ENCODE results near the gene ACSM6. TPM values are rescaled to one million over a fixed set of nuclear protein-coding genes. Genes with fewer than 3 reads are reported as not detected.
"Not testable (repeated sequence)": the region's sequence is repeated elsewhere in the genome, so short reads cannot be mapped to it uniquely, and the experiment has no call there.

ACSM6 gene
- total RNA-seq, 2 experiments from 2014 or later, result not detected

DNA sequence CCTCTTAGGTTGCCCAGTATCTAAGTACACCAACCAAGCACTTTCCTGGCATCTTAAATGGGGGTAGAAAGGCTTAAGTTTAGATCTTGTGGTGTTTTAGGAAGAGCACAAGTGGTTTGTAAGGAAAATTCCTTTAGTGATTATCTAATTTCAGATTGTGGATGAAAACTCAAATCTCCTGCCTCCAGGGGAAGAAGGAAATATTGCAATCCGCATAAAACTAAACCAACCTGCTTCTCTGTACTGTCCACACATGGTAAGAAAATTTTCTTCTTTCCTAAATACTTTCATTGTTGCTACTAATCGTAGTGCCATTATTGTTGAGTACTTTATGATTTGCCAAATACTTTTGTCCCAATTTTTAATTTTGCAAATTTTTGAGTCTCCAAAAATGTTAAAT is 31.1 kb downstream of the ACSM6 start:
- TF ChIP-seq EZH2phosphoT487 (IDR thresholded peaks at IDR 0.05; ENCODE audit: borderline replicate concordance, low read depth, low read length), result no peak
- no peak for TF ChIP-seq CTCF (conservative IDR thresholded peaks at IDR 0.05; ENCODE audit: low read length)
- Histone ChIP-seq H3K36me3 (ENCODE audit: insufficient read depth, low read length) (no peaks in the 10 kb centered on the region), H4K20me1 (ENCODE audit: insufficient read depth, low read length) (no peaks in the 10 kb centered on the region), H3K9me3 (ENCODE audit: low read length) (no peaks in the 10 kb centered on the region), H3K27ac (ENCODE audit: low read depth, low read length, poor library complexity, severe bottlenecking) (no peak overlapping the region), H2AFZ (ENCODE audit: low read length) (no peak overlapping the region), H3K9me2 (ENCODE audit: insufficient read depth, low read length) (no peaks in the 10 kb centered on the region), H3K79me2 (ENCODE audit: insufficient read depth, low read depth, low read length) (no peaks in the 10 kb centered on the region), H3K4me2 (ENCODE audit: low read length) (no peak overlapping the region), H3K4me1 (ENCODE audit: insufficient read depth, low read length, poor library complexity, severe bottlenecking) (no peaks in the 10 kb centered on the region), H3K4me3 (ENCODE audit: low read depth, low read length, poor library complexity, severe bottlenecking) (no peak overlapping the region)
- intact Hi-C loops (cut with micrococcal nuclease; ENCODE audit: unreplicated experiment), result no loop called here
- no TSS peak for BruUV-seq (replicated peaks)
- ChIA-PET POLR2A (no interaction called here), CTCF (ENCODE audit: unreplicated experiment) (no interaction called here)
- no peak for DNase-seq (ENCODE audit: low spot score)

GRCh38 chr10:95228934-95229723 is 35.1 kb downstream of the ACSM6 start:
- H3K36me3 ChIP-seq (ENCODE audit: insufficient read depth, low read length); H3K4me1 ChIP-seq (ENCODE audit: insufficient read depth, low read length, poor library complexity, severe bottlenecking); H3K4me2 ChIP-seq (ENCODE audit: low read length); CTCF ChIA-PET (ENCODE audit: unreplicated experiment); H2AFZ ChIP-seq (ENCODE audit: low read length); BruUV-seq (replicated peaks); H3K9me3 ChIP-seq (ENCODE audit: low read length); H3K9me2 ChIP-seq (ENCODE audit: insufficient read depth, low read length); POLR2A ChIA-PET; intact Hi-C loops (cut with micrococcal nuclease; ENCODE audit: unreplicated experiment); H3K27ac ChIP-seq (ENCODE audit: low read depth, low read length, poor library complexity, severe bottlenecking); DNase-seq (ENCODE audit: low spot score); H3K79me2 ChIP-seq (ENCODE audit: insufficient read depth, low read depth, low read length); H3K4me3 ChIP-seq (ENCODE audit: low read depth, low read length, poor library complexity, severe bottlenecking); H4K20me1 ChIP-seq (ENCODE audit: insufficient read depth, low read length): not testable (repeated sequence)

DNA sequence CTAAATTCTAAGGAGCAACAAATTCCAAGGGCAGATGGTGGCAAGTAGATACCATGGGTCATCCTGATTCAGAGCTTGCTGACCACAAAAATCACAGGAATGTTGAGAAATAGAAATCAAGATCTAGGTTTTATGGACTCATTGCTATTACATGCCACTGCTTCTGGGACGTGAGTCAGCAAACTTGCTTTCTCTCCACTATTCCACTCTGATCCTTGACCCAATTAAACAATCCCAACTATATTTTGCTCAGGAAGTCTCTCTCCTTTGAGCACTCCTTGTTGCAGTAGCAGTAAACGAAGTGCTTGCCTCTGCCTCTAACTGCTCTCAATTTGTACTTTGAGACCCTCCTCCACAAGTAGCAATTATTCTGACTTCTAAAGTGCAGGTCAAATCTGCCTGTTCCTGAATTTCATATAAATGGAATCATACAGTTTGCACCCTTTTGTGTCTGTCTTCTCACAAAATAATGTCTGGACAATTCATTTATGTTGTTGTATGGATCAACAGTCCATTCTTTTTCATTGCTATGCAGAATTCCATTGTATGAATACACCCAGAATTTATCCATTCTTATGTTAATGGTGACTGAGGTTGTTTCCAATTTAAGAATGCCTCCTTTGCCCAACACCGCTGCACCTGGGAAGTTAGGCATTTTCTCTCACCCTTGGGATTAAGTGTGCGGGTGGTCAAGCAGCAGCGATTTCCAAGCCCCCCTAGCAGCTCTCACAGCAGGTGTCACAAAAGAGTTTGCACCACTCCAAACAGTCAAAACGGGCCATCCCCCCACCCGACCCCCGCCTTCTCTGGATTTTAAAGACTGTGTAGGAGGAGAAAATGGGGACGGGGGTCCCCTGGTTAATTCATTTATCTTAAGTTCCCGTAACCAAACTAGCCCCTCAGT is 35.9 kb downstream of the ACSM6 start:
- no peaks in the 10 kb centered on the region for H3K9me2 ChIP-seq (ENCODE audit: insufficient read depth, low read length)
- TF ChIP-seq EZH2phosphoT487 (IDR thresholded peaks at IDR 0.05; ENCODE audit: borderline replicate concordance, low read depth, low read length) (no peak), CTCF (conservative IDR thresholded peaks at IDR 0.05; ENCODE audit: low read length) (no peak)
- no peaks in the 10 kb centered on the region for H4K20me1 ChIP-seq (ENCODE audit: insufficient read depth, low read length)
- intact Hi-C loops (cut with micrococcal nuclease; ENCODE audit: unreplicated experiment), result no loop called here
- CTCF ChIA-PET (ENCODE audit: unreplicated experiment), result no interaction called here
- no peaks in the 10 kb centered on the region for H3K9me3 ChIP-seq (ENCODE audit: low read length)
- no peak overlapping the region for H3K4me3 ChIP-seq (ENCODE audit: low read depth, low read length, poor library complexity, severe bottlenecking)
- H2AFZ ChIP-seq (ENCODE audit: low read length), result no peak overlapping the region
- H3K27ac ChIP-seq (ENCODE audit: low read depth, low read length, poor library complexity, severe bottlenecking), result no peak overlapping the region
- peaks cover 11% of the 10 kb centered on the region for H3K4me1 ChIP-seq (ENCODE audit: insufficient read depth, low read length, poor library complexity, severe bottlenecking)
- no peak overlapping the region for H3K4me2 ChIP-seq (ENCODE audit: low read length)
- H3K79me2 ChIP-seq (ENCODE audit: insufficient read depth, low read depth, low read length), result no peaks in the 10 kb centered on the region
- BruUV-seq (replicated peaks), result no TSS peak
- POLR2A ChIA-PET, result interaction anchor here (0.7 kb wide), 1 partner anchor 760 kb away, joined by 4 read pairs; no protein-coding TSS in a partner anchor
- no peaks in the 10 kb centered on the region for H3K36me3 ChIP-seq (ENCODE audit: insufficient read depth, low read length)
- no peak for DNase-seq (ENCODE audit: low spot score)

DNA sequence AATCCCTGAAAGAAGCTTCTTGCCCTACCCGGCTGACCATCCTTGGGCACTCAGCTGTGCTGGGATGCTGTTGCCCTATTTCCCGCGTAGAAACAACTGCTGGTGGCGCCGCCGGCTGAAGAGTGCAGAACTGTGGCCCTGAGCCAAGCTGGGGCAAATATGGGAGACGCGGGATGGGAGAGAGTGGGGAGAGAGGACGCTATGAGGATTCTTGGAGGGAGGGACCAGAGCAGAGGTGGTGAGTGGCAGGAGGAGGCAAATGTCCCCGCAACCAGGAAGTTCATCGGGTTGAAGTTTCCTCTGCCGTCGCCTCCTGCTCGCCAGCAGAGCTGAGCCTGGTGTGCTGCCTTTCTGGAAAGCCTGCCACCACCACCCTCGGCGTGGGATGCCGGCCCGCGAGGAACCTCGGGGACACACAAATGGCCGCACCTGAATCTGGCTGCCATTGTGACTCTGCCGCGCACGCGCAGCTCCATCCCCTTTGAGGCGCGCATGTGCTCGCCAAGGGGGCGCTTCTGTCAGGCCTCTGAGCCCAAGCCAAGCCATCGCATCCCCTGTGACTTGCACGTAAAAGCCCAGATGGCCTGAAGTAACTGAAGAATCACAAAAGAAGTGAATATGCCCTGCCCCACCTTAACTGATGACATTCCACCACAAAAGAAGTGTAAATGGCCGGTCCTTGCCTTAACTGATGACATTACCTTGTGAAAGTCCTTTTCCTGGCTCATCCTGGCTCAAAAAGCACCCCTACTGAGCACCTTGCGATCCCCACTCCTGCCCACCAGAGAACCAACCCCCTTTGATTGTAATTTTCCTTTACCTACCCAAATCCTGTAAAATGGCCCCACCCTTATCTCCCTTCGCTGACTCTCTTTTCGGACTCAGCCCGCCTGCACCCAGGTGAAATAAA is 36.9 kb downstream of the ACSM6 start:
- DNase-seq (ENCODE audit: low spot score); H3K9me3 ChIP-seq (ENCODE audit: low read length); BruUV-seq (replicated peaks); H3K4me2 ChIP-seq (ENCODE audit: low read length); H3K36me3 ChIP-seq (ENCODE audit: insufficient read depth, low read length); intact Hi-C loops (cut with micrococcal nuclease; ENCODE audit: unreplicated experiment); H4K20me1 ChIP-seq (ENCODE audit: insufficient read depth, low read length); H3K27ac ChIP-seq (ENCODE audit: low read depth, low read length, poor library complexity, severe bottlenecking); CTCF ChIA-PET (ENCODE audit: unreplicated experiment); H3K79me2 ChIP-seq (ENCODE audit: insufficient read depth, low read depth, low read length); H2AFZ ChIP-seq (ENCODE audit: low read length); H3K9me2 ChIP-seq (ENCODE audit: insufficient read depth, low read length); H3K4me3 ChIP-seq (ENCODE audit: low read depth, low read length, poor library complexity, severe bottlenecking): not testable (repeated sequence)
- peaks cover 21% of the 10 kb centered on the region for H3K4me1 ChIP-seq (ENCODE audit: insufficient read depth, low read length, poor library complexity, severe bottlenecking)
- POLR2A ChIA-PET, result interaction anchor here (0.7 kb wide), 1 partner anchor 759 kb away, joined by 4 read pairs; no protein-coding TSS in a partner anchor

All from OCI-LY7 (cell line).